Uterus (tissue), 4 donors: Measurements from ENCODE around the gene SPINT4. TPM values are rescaled to one million over a fixed set of nuclear protein-coding genes. Genes with fewer than 3 reads are reported as not detected.

ENCODE experiments used
- DNase-seq, 2 donors: peaks; one replicate each; pipeline ENCODE4 v3.0.0-alpha.2; 2019 to 2020
- H3K27ac ChIP-seq, 2 donors: fragments of 200-600 bp; sonication (generic); 1 replicate in 1 of 2; 2 replicates in 1 of 2; pipeline ENCODE4 v1.5.1; 2016 to 2018
- H3K27me3 ChIP-seq, 2 donors: fragments of 200-600 bp; sonication (generic); one replicate each; pipeline ENCODE4 v1.5.1; 2018 to 2019; ENCODE audit warnings: control low read depth in 1 of 2
- H3K36me3 ChIP-seq, 2 donors: fragments of 200-600 bp; sonication (generic); one replicate each; pipeline ENCODE4 v1.5.1; 2019; ENCODE audit warnings: control low read depth in 1 of 2
- H3K4me1 ChIP-seq, 2 donors: fragments of 200-600 bp; sonication (generic); one replicate each; pipeline ENCODE4 v1.5.1; 2018 to 2019; ENCODE audit warnings: control low read depth in 1 of 2
- H3K4me3 ChIP-seq, 2 donors: fragments of 200-600 bp; sonication (generic); 1 replicate in 1 of 2; 2 replicates in 1 of 2; pipeline ENCODE4 v1.5.1; 2018 to 2019; ENCODE audit warnings: mild to moderate bottlenecking in 1 of 2
- H3K9me3 ChIP-seq, 2 donors: fragments of 200-600 bp; sonication (generic); one replicate each; pipeline ENCODE4 v1.5.1; 2019; ENCODE audit warnings: control low read depth in 1 of 2
- POLR2A ChIP-seq, 2 donors: fragments of 450-650 bp; IDR thresholded peaks; one replicate each; pipeline ENCODE4 v1.6.1; 2016; ENCODE audit warnings: antibody characterized with exemption in 2 of 2, mild to moderate bottlenecking in 1 of 2, moderate library complexity in 1 of 2
- intact Hi-C: fragments of 100-400 bp; cut with DNase I; formaldehyde crosslinking; loops from one replicate; pipeline ENCODE4 v1.15.1; 2023; ENCODE audit warnings: low total_unique reads
- total RNA-seq, 4 donors: library from RNA; depleted of rRNA in 3 of 4; stranded (reverse); fragments of >200 nt in 3 of 4; gene quantifications; one replicate each; pipeline versions ENCODE4 v1.1.0 to v1.2.4, GENCODE V29; 2014 to 2023
- TF ChIP-seq, protein P1 (sequence below), 4 experiments: fragments of 200-600 bp in 2 of 4; fragments of 450-650 bp in 2 of 4; sonication (generic) in 2 of 4; IDR thresholded peaks; one replicate each; pipeline ENCODE4 v1.5.1; 2016 to 2019; ENCODE audit warnings: antibody characterized with exemption in 4 of 4, mild to moderate bottlenecking in 2 of 4, moderate library complexity in 1 of 4
- donor health status: DM: yes; HTN: yes; CAD: no.

Gene SPINT4
- total RNA-seq, 4 donors from 2014 or later: not detected

- no peak for DNase-seq
Observed at GRCh38 chr20:45765307-45765875, 43.2 kb downstream of the SPINT4 start.

GRCh38 chr20:45765980-45766379, 43.8 kb downstream of the SPINT4 start:
- H3K4me1 ChIP-seq: no peaks in the 10 kb centered on the region
- H3K36me3 ChIP-seq: no peaks in the 10 kb centered on the region
- TF ChIP-seq POLR2A (IDR thresholded peaks at IDR 0.05): no peak
- TF ChIP-seq, protein P1, sequence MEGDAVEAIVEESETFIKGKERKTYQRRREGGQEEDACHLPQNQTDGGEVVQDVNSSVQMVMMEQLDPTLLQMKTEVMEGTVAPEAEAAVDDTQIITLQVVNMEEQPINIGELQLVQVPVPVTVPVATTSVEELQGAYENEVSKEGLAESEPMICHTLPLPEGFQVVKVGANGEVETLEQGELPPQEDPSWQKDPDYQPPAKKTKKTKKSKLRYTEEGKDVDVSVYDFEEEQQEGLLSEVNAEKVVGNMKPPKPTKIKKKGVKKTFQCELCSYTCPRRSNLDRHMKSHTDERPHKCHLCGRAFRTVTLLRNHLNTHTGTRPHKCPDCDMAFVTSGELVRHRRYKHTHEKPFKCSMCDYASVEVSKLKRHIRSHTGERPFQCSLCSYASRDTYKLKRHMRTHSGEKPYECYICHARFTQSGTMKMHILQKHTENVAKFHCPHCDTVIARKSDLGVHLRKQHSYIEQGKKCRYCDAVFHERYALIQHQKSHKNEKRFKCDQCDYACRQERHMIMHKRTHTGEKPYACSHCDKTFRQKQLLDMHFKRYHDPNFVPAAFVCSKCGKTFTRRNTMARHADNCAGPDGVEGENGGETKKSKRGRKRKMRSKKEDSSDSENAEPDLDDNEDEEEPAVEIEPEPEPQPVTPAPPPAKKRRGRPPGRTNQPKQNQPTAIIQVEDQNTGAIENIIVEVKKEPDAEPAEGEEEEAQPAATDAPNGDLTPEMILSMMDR (IDR thresholded peaks at IDR 0.05): no peak
- no peak overlapping the region for H3K27ac ChIP-seq
- no peaks in the 10 kb centered on the region for H3K9me3 ChIP-seq
- H3K4me3 ChIP-seq: no peak overlapping the region
- no peaks in the 10 kb centered on the region for H3K27me3 ChIP-seq
- no peak for DNase-seq
- intact Hi-C loops: loop anchor here (10.0 kb wide), 1 partner anchor 451 kb away; no protein-coding TSS in a partner anchor

More at GRCh38 chr20:45765307-45765875, 43.2 kb downstream of the SPINT4 start:
- H3K9me3 ChIP-seq: no peaks in the 10 kb centered on the region
- H3K27me3 ChIP-seq: no peaks in the 10 kb centered on the region
- intact Hi-C loops: loop anchor here (10.0 kb wide), 1 partner anchor 451 kb away; no protein-coding TSS in a partner anchor
- no peak overlapping the region for H3K27ac ChIP-seq
- no peak for TF ChIP-seq POLR2A (IDR thresholded peaks at IDR 0.05)
- TF ChIP-seq, protein P1 (IDR thresholded peaks at IDR 0.05): no peak
- H3K36me3 ChIP-seq: no peaks in the 10 kb centered on the region
- no peak overlapping the region for H3K4me3 ChIP-seq
- H3K4me1 ChIP-seq: no peaks in the 10 kb centered on the region

DNA sequence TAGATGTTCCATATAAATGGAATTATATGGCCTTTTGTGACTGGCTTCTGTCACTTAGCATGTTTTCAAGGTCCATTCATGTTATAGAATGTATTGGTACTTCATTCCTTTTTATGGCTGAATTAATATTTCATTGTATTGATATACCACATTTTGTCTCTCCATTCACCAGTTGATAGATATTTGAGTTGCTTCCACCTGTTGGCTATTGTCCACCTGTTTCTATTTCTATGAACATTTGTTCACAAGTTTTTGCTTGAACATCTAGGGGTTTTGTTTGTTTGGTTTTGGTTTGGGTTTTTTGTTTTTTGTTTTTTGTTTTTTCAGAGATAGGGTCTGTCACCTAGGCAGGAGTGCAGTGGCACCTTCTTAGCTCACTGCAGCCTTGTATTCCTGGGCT, 46.3 kb downstream of the SPINT4 start:
- DNase-seq: no peak
- no peaks in the 10 kb centered on the region for H3K4me1 ChIP-seq
- no peak overlapping the region for H3K27ac ChIP-seq
- no peak overlapping the region for H3K4me3 ChIP-seq
- TF ChIP-seq POLR2A (IDR thresholded peaks at IDR 0.05): no peak
- no peaks in the 10 kb centered on the region for H3K36me3 ChIP-seq
- no peaks in the 10 kb centered on the region for H3K27me3 ChIP-seq
- no peaks in the 10 kb centered on the region for H3K9me3 ChIP-seq
- intact Hi-C loops: loop anchor here (10.0 kb wide), 1 partner anchor 454 kb away; no protein-coding TSS in a partner anchor

GRCh38 chr20:45771182-45771759, 49.1 kb downstream of the SPINT4 start:
- Histone ChIP-seq H3K27me3 (no peaks in the 10 kb centered on the region), H3K4me3 (no peak overlapping the region), H3K9me3 (no peaks in the 10 kb centered on the region), H3K27ac (peak overlapping the region; percentile 55 to 70), H3K36me3 (no peaks in the 10 kb centered on the region), H3K4me1 (no peaks in the 10 kb centered on the region)
- peak; percentile 74 to 77 for DNase-seq
- no peak for TF ChIP-seq POLR2A (IDR thresholded peaks at IDR 0.05)
- TF ChIP-seq, protein P1 (IDR thresholded peaks at IDR 0.05): peak; percentile 91 to 95 (median 94)
- intact Hi-C loops: no loop called here

DNA sequence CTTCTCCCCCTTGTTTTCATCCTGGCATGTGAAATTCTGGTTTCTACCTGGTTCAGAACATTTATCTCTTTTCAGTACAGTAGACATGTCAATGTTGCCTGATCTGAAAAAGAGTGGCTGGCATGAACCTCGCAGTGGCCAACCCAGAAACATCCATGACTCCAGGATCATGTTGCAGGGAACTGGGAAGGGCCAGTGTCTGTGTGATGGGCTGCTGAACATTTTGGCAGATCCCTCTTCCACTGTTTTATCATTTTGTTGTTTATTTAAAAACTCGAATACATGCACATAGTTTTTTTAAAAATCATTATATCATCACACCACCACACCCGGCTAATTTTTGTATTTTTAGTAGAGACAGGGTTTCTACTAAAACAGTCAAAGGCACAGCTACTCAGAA, 50.5 kb downstream of the SPINT4 start:
- Histone ChIP-seq H3K4me3 (no peak overlapping the region), H3K27ac (no peak overlapping the region), H3K4me1 (peaks cover 0 to 5% of the 10 kb centered on the region in 2 donors), H3K27me3 (no peaks in the 10 kb centered on the region), H3K36me3 (no peaks in the 10 kb centered on the region), H3K9me3 (no peaks in the 10 kb centered on the region)
- intact Hi-C loops: no loop called here
- DNase-seq: no peak
- TF ChIP-seq POLR2A (IDR thresholded peaks at IDR 0.05): no peak
- TF ChIP-seq, protein P1 (IDR thresholded peaks at IDR 0.05): no peak
